Panc1 (cell line): ENCODE measurements around the gene MIPOL1. TPM values are rescaled to one million over a fixed set of nuclear protein-coding genes. Genes with fewer than 3 reads are reported as not detected.

ENCODE experiments used
- ATAC-seq: fragments of 200-7000 bp; cut with Tn5 transposase; 2 replicates; pipeline ENCODE4 v1.9.1; 2020; ENCODE audit warnings: mild to moderate bottlenecking, moderate library complexity
- BruUV-seq: library from RNA; stranded (reverse); fragments of 400-500 nt; replicated peaks from 2 replicates; lab custom pipeline; 2021; lab: Mats Ljungman, UMichigan
- CTCF ChIA-PET: fragments of 300-600 bp; sonication (Branson Sonifier 250); formaldehyde crosslinking; loops from one replicate; lab custom pipeline; 2022; ENCODE audit warnings: antibody characterized with exemption; lab: Charles Lee
- POLR2A ChIA-PET: fragments of 300-600 bp; sonication (Branson Sonifier 250); formaldehyde crosslinking; loops from one replicate; lab custom pipeline; 2022; ENCODE audit warnings: antibody characterized with exemption; lab: Charles Lee
- DNase-seq: peaks from one replicate; pipeline ENCODE4 v3.0.0-alpha.2; 2010; ENCODE audit warnings: low read depth, low spot score
- H3K27ac ChIP-seq: 2 replicates; pipeline ENCODE4 v1.5.1; 2011; ENCODE audit warnings: mild to moderate bottlenecking, low read length, inconsistent platforms
- H3K27me3 ChIP-seq: fragments of 200-500 bp; sonication (Bioruptor generic); 2 replicates; pipeline ENCODE4 v1.6.0; 2014; ENCODE audit warnings: low read length, inconsistent platforms; ENCODE audit not compliant: control insufficient read depth, insufficient read depth
- H3K36me3 ChIP-seq: fragments of 200-500 bp; sonication (Bioruptor generic); 2 replicates; pipeline ENCODE4 v1.5.1; 2014; ENCODE audit warnings: inconsistent platforms, mild to moderate bottlenecking, low read length, moderate library complexity; ENCODE audit not compliant: control insufficient read depth, insufficient read depth
- H3K4me1 ChIP-seq: 2 replicates; pipeline ENCODE4 v1.5.1; 2011; ENCODE audit warnings: inconsistent platforms, mild to moderate bottlenecking, low read length, moderate library complexity; ENCODE audit not compliant: control insufficient read depth, insufficient read depth
- H3K4me3 ChIP-seq, 2 experiments: 2 replicates each; pipeline ENCODE4 v1.5.1; 2011 to 2012; ENCODE audit warnings: low read depth in 2 of 2, low read length in 2 of 2, mild to moderate bottlenecking in 2 of 2, inconsistent platforms in 1 of 2, moderate library complexity in 1 of 2
- H3K9me3 ChIP-seq: fragments of 200-500 bp; sonication (Bioruptor generic); 2 replicates; pipeline ENCODE4 v1.5.1; 2014; ENCODE audit warnings: low read depth, mild to moderate bottlenecking, inconsistent platforms, low read length, moderate library complexity; ENCODE audit not compliant: control insufficient read depth, insufficient read depth
- CTCF ChIP-seq: fragments of 450-650 bp; IDR thresholded peaks from 2 replicates; pipeline ENCODE4 v1.5.1; 2017; ENCODE audit warnings: mild to moderate bottlenecking
- POLR2AphosphoS5 ChIP-seq: IDR thresholded peaks from 2 replicates; pipeline ENCODE4 v1.6.1; 2012; ENCODE audit warnings: mild to moderate bottlenecking, low read depth, low read length, moderate library complexity
- SIN3A ChIP-seq: IDR thresholded peaks from 2 replicates; pipeline ENCODE4 v1.6.1; 2012; ENCODE audit warnings: low read depth, mild to moderate bottlenecking, low read length, moderate library complexity, borderline replicate concordance; ENCODE audit not compliant: insufficient read depth
- TCF7L2 ChIP-seq: IDR thresholded peaks from 2 replicates; pipeline ENCODE4 v1.6.1; 2011; ENCODE audit warnings: mild to moderate bottlenecking, low read depth, low read length, inconsistent platforms
- in situ Hi-C: cut with HindIII; loops from 2 replicates; pipeline ENCODE4 v1.10.0; 2016; ENCODE audit warnings: low sequenced_read_pairs, low pct_unique_long_range_greater_than_20kb
- intact Hi-C: fragments of 100-400 bp; cut with micrococcal nuclease; formaldehyde crosslinking; loops from one replicate; pipeline ENCODE4 v1.10.0; 2022; ENCODE audit not compliant: unreplicated experiment
- total RNA-seq: library from RNA; stranded (reverse); gene quantifications from one replicate; pipeline ENCODE4 v1.2.1, GENCODE V29; 2021; ENCODE audit not compliant: unreplicated experiment
- TF ChIP-seq, protein P1 (sequence below), 2 experiments: IDR thresholded peaks; 2 replicates each; pipeline ENCODE4 v1.6.1; 2011 to 2012; ENCODE audit warnings: low read depth in 2 of 2, control low read depth in 1 of 2, low read length in 1 of 2, mild to moderate bottlenecking in 1 of 2, moderate library complexity in 1 of 2; ENCODE audit not compliant: insufficient read depth in 1 of 2

The MIPOL1 gene
- total RNA-seq, 1 experiment from 2014 or later: 12.8 TPM

GRCh38 chr14:37585971-37586796 is 388.4 kb downstream of the MIPOL1 start:
- no peak overlapping the region for H3K4me3 ChIP-seq
- in situ Hi-C loops (no loop called here), intact Hi-C loops (no loop called here)
- no peak for TF ChIP-seq SIN3A
- TF ChIP-seq CTCF: no peak
- no peak for TF ChIP-seq POLR2AphosphoS5
- TF ChIP-seq TCF7L2: no peak
- TF ChIP-seq, protein P1, sequence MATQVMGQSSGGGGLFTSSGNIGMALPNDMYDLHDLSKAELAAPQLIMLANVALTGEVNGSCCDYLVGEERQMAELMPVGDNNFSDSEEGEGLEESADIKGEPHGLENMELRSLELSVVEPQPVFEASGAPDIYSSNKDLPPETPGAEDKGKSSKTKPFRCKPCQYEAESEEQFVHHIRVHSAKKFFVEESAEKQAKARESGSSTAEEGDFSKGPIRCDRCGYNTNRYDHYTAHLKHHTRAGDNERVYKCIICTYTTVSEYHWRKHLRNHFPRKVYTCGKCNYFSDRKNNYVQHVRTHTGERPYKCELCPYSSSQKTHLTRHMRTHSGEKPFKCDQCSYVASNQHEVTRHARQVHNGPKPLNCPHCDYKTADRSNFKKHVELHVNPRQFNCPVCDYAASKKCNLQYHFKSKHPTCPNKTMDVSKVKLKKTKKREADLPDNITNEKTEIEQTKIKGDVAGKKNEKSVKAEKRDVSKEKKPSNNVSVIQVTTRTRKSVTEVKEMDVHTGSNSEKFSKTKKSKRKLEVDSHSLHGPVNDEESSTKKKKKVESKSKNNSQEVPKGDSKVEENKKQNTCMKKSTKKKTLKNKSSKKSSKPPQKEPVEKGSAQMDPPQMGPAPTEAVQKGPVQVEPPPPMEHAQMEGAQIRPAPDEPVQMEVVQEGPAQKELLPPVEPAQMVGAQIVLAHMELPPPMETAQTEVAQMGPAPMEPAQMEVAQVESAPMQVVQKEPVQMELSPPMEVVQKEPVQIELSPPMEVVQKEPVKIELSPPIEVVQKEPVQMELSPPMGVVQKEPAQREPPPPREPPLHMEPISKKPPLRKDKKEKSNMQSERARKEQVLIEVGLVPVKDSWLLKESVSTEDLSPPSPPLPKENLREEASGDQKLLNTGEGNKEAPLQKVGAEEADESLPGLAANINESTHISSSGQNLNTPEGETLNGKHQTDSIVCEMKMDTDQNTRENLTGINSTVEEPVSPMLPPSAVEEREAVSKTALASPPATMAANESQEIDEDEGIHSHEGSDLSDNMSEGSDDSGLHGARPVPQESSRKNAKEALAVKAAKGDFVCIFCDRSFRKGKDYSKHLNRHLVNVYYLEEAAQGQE (IDR thresholded peaks at IDR 0.05; ENCODE audit: insufficient read depth in 1 of 2, low read depth in 2 of 2, low read length in 1 of 2): no peak
- no TSS peak for BruUV-seq
- no peak for ATAC-seq
- DNase-seq: no peak
- CTCF ChIA-PET: no interaction called here
- POLR2A ChIA-PET: no interaction called here
- H3K9me3 ChIP-seq: no peaks in the 10 kb centered on the region
- H3K4me1 ChIP-seq: no peaks in the 10 kb centered on the region; the same call in 1 of the 2 replicates
- H3K36me3 ChIP-seq: no peaks in the 10 kb centered on the region
- H3K27me3 ChIP-seq: no peaks in the 10 kb centered on the region
- no peak overlapping the region for H3K27ac ChIP-seq

DNA sequence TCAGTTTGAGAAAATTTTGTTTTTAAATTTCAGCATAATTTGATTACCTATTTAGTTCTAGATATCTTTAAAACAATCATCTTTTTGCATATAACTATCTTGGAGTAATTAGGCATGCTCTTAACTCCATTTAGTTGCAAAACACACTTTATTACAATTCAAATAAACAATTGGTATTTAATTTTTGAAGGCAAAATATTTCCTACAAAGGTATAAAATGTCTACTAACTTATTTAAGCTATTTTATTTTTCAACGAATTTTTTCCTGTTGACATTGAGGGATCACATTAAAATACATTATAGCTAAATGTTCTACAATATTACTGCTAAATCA is 389.0 kb downstream of the MIPOL1 start:
- TF ChIP-seq, protein P1 (IDR thresholded peaks at IDR 0.05; ENCODE audit: insufficient read depth in 1 of 2, low read depth in 2 of 2, low read length in 1 of 2): no peak
- TF ChIP-seq SIN3A (no peak), TCF7L2 (no peak), CTCF (no peak), POLR2AphosphoS5 (no peak)
- Histone ChIP-seq H3K27ac (no peak overlapping the region), H3K36me3 (no peaks in the 10 kb centered on the region), H3K27me3 (no peaks in the 10 kb centered on the region), H3K4me1 (no peaks in the 10 kb centered on the region; the same call in 1 of the 2 replicates), H3K9me3 (no peaks in the 10 kb centered on the region), H3K4me3 (no peak overlapping the region)
- intact Hi-C loops: no loop called here
- POLR2A ChIA-PET: interaction anchor here (0.6 kb wide), 1 partner anchor 343 kb away, joined by 4 read pairs; no protein-coding TSS in a partner anchor
- no peak for ATAC-seq
- CTCF ChIA-PET: no interaction called here
- in situ Hi-C loops: no loop called here
- DNase-seq: no peak
- no TSS peak for BruUV-seq
